ENCODE results near the gene SLC13A2.

The SLC13A2 gene

GRCh38 chr17:28519236-28519635, 45.8 kb downstream of the SLC13A2 start:
- TF ChIP-seq FOXM1 (IDR thresholded peaks at IDR 0.05; ENCODE audit: borderline replicate concordance, low read depth) (no peak), EP300 (IDR thresholded peaks at IDR 0.05; ENCODE audit: borderline replicate concordance) (no peak), USF1 (IDR thresholded peaks at IDR 0.05) (no peak), TEAD4 (IDR thresholded peaks at IDR 0.05) (no peak), ZBTB7A (IDR thresholded peaks at IDR 0.05; ENCODE audit: low read depth) (no peak), CREB1 (IDR thresholded peaks at IDR 0.05; ENCODE audit: low read depth) (no peak)

GRCh38 chr17:28520687-28521086, 47.2 kb downstream of the SLC13A2 start:
- TF ChIP-seq TCF12 (IDR thresholded peaks at IDR 0.05; ENCODE audit: low read depth) (no peak), ZBTB7A (IDR thresholded peaks at IDR 0.05; ENCODE audit: low read depth) (no peak), TEAD4 (IDR thresholded peaks at IDR 0.05) (no peak), MAX (IDR thresholded peaks at IDR 0.05) (no peak), TAF1 (IDR thresholded peaks at IDR 0.05; ENCODE audit: low read depth) (no peak), USF1 (IDR thresholded peaks at IDR 0.05) (no peak), CEBPB (IDR thresholded peaks at IDR 0.05) (no peak), YY1 (IDR thresholded peaks at IDR 0.05; ENCODE audit: low read depth) (no peak), EP300 (IDR thresholded peaks at IDR 0.05; ENCODE audit: borderline replicate concordance) (no peak), NFIC (IDR thresholded peaks at IDR 0.05) (no peak)

GRCh38 chr17:28521311-28522085, 48.1 kb downstream of the SLC13A2 start:
- TF ChIP-seq NFIC (IDR thresholded peaks at IDR 0.05): peak; percentile 40; the same call in 1 of the 2 replicates
- peak; percentile 69 for TF ChIP-seq REST (IDR thresholded peaks at IDR 0.05; ENCODE audit: low read depth)
- TF ChIP-seq YY1 (IDR thresholded peaks at IDR 0.05; ENCODE audit: low read depth): no peak
- TF ChIP-seq USF1 (IDR thresholded peaks at IDR 0.05): no peak
- TF ChIP-seq TCF12 (IDR thresholded peaks at IDR 0.05; ENCODE audit: low read depth): peak; percentile 55; the same call in 1 of the 2 replicates
- no peak for TF ChIP-seq TEAD4 (IDR thresholded peaks at IDR 0.05)
- 0 out of 2 replicates have a peak, but pooled peaks have one; percentile 2 for TF ChIP-seq MAX (IDR thresholded peaks at IDR 0.05)
- peak; percentile 15; the same call in 1 of the 2 replicates for TF ChIP-seq EP300 (IDR thresholded peaks at IDR 0.05; ENCODE audit: borderline replicate concordance)
- peak; percentile 85 for TF ChIP-seq ZBTB7A (IDR thresholded peaks at IDR 0.05; ENCODE audit: low read depth)
- no peak for TF ChIP-seq FOXM1 (IDR thresholded peaks at IDR 0.05; ENCODE audit: borderline replicate concordance, low read depth)

GRCh38 chr17:28523186-28523585, 49.7 kb downstream of the SLC13A2 start:
- TF ChIP-seq EP300 (IDR thresholded peaks at IDR 0.05; ENCODE audit: borderline replicate concordance): no peak
- TF ChIP-seq RAD21 (IDR thresholded peaks at IDR 0.05; ENCODE audit: low read depth): no peak
- TF ChIP-seq NFIC (IDR thresholded peaks at IDR 0.05): no peak
- no peak for TF ChIP-seq REST (IDR thresholded peaks at IDR 0.05; ENCODE audit: low read depth)
- TF ChIP-seq EGR1 (IDR thresholded peaks at IDR 0.05): no peak
- TF ChIP-seq CEBPB (IDR thresholded peaks at IDR 0.05): no peak
- TF ChIP-seq ZBTB7A (IDR thresholded peaks at IDR 0.05; ENCODE audit: low read depth): no peak

- TF ChIP-seq TCF12 (IDR thresholded peaks at IDR 0.05; ENCODE audit: low read depth): no peak
- no peak for TF ChIP-seq RAD21 (IDR thresholded peaks at IDR 0.05; ENCODE audit: low read depth)
- no peak for TF ChIP-seq TAF1 (IDR thresholded peaks at IDR 0.05; ENCODE audit: low read depth)
- no peak for TF ChIP-seq NFIC (IDR thresholded peaks at IDR 0.05)
- no peak for TF ChIP-seq FOXM1 (IDR thresholded peaks at IDR 0.05; ENCODE audit: borderline replicate concordance, low read depth)
- no peak for TF ChIP-seq CEBPB (IDR thresholded peaks at IDR 0.05)
- TF ChIP-seq EP300 (IDR thresholded peaks at IDR 0.05; ENCODE audit: borderline replicate concordance): no peak
Measured at GRCh38 chr17:28523876-28524275, 50.4 kb downstream of the SLC13A2 start.
